Kidney (tissue), 14 donors: ENCODE results near the gene AMDHD1. TPM values are rescaled to one million over a fixed set of nuclear protein-coding genes. Genes with fewer than 3 reads are reported as not detected.
A peak's percentile ranks its signal among the peaks of the same experiment; 100 is the strongest.
"Not testable (repeated sequence)": the region's sequence is repeated elsewhere in the genome, so short reads cannot be mapped to it uniquely, and the experiment has no call there.

ENCODE experiments used
- DNase-seq, 5 donors: peaks; one replicate each; pipeline ENCODE4 v3.0.0-alpha.2; 2013 to 2020
- FAIRE-seq: peaks from 2 replicates; lab custom pipeline; 2012; peaks lifted over from hg19 to GRCh38; lab: Jason Lieb, UNC
- H3K27ac ChIP-seq, 2 donors: one replicate each; pipeline ENCODE4 v1.7.0; 2013; ENCODE audit warnings: low read depth in 2 of 2, low read length in 2 of 2, inconsistent platforms in 1 of 2
- H3K27me3 ChIP-seq: one replicate; pipeline ENCODE4 v1.7.1; 2013; ENCODE audit warnings: low read length, inconsistent platforms; ENCODE audit not compliant: control insufficient read depth, insufficient read depth
- H3K36me3 ChIP-seq, 3 donors: one replicate each; pipeline versions ENCODE4 v1.7.0 to v1.7.1; 2013; ENCODE audit warnings: low read length in 3 of 3, control low read depth in 1 of 3, inconsistent platforms in 1 of 3; ENCODE audit not compliant: insufficient read depth in 3 of 3, control insufficient read depth in 2 of 3
- H3K4me1 ChIP-seq, 3 donors: one replicate each; pipeline versions ENCODE4 v1.7.0 to v1.7.1; 2013; ENCODE audit warnings: low read length in 3 of 3, inconsistent platforms in 1 of 3, low read depth in 1 of 3; ENCODE audit not compliant: control insufficient read depth in 2 of 3, insufficient read depth in 2 of 3
- H3K4me3 ChIP-seq, 3 donors: one replicate each; pipeline versions ENCODE4 v1.7.0 to v1.8.1; 2013; ENCODE audit warnings: low read length in 3 of 3, control low read depth in 1 of 3, inconsistent platforms in 1 of 3
- H3K9ac ChIP-seq, 3 donors: one replicate each; pipeline versions ENCODE4 v1.7.0 to v1.7.1; 2013; ENCODE audit warnings: low read length in 3 of 3, control low read depth in 1 of 3, inconsistent platforms in 1 of 3
- H3K9me3 ChIP-seq, 3 donors: one replicate each; pipeline versions ENCODE4 v1.7.0 to v1.7.1; 2013; ENCODE audit warnings: low read length in 3 of 3, control low read depth in 1 of 3, inconsistent platforms in 1 of 3; ENCODE audit not compliant: control insufficient read depth in 2 of 3, insufficient read depth in 1 of 3
- CTCF ChIP-seq: IDR thresholded peaks from 3 replicates; pipeline ENCODE4 v1.5.1; 2012; ENCODE audit warnings: mild to moderate bottlenecking, moderate library complexity, borderline replicate concordance; ENCODE audit not compliant: insufficient read depth; ENCODE audit errors: extremely low read depth
- intact Hi-C: fragments of 100-400 bp; cut with DNase I; formaldehyde crosslinking; loops from one replicate; pipeline ENCODE4 v1.11.1; 2022
- polyA plus RNA-seq: library from polyadenylated mRNA; stranded (reverse); fragments of 350-450 nt; fragmentation: Illumina TruSeq; extraction: RNeasy Lipid Tissue Mini Kit (QIAGEN cat#74804); gene quantifications from one replicate; pipeline ENCODE4 v1.2.3, GENCODE V29; 2014; ENCODE audit warnings: low read depth, low replicate concordance; ENCODE audit not compliant: insufficient read depth
- total RNA-seq: library from RNA; stranded (reverse); fragmentation: NEBNext Ultra II Directional; extraction: Animal tissue kit (Norgen Biotek cat#: 25700); gene quantifications from one replicate; pipeline ENCODE4 v1.2.1, GENCODE V29; 2021
- donor health status: control.
- donor health status: control.
- donor health status: control.
- donor health status: control.
- donor health status: control.
- donor health status: DM: yes; HTN: yes; CAD: no.
- donor health status: Normal renal cell carcinoma (clear cell type).

The AMDHD1 gene
- total and polyA plus RNA-seq, 2 donors from 2014 or later = 1.2 to 5.9 TPM

DNA sequence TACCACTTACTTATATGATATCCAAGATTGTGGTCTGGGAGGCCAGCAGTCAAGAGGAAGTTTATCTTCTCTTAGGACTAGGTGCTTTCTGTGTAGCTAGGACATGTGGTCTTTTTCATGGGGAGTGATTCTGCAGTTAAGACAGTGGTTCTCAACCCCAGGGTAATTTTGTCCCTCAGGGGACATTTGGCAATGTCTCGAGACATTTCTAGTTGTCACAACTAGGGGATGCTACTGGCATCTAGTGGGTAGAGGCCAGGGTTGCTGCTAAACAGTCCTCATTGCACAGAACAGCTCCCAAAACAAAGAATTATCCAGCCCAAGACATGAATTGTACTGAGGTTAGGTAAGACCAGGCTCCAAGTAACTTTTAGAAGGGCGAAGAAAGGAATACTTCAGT is 20.0 kb downstream of the AMDHD1 start:
- DNase-seq (no peak), FAIRE-seq (no peak)
- intact Hi-C loops = no loop called here
- Histone ChIP-seq H3K9me3 (no peaks in the 10 kb centered on the region), H3K27ac (no peak overlapping the region), H3K4me1 (peaks cover 0 to 5% (median 0%) of the 10 kb centered on the region in 3 donors), H3K27me3 (no peaks in the 10 kb centered on the region), H3K4me3 (no peak overlapping the region), H3K36me3 (no peaks in the 10 kb centered on the region), H3K9ac (no peak overlapping the region)
- TF ChIP-seq CTCF = no peak

GRCh38 chr12:95966287-95966870 is 23.2 kb downstream of the AMDHD1 start:
- intact Hi-C loops = no loop called here
- Histone ChIP-seq H3K27ac (peak overlapping the region in 1 of 2 donors; percentile 32), H3K9ac (no peak overlapping the region), H3K4me3 (no peak overlapping the region), H3K9me3 (no peaks in the 10 kb centered on the region), H3K36me3 (no peaks in the 10 kb centered on the region), H3K27me3 (no peaks in the 10 kb centered on the region), H3K4me1 (peaks cover 0 to 5% (median 0%) of the 10 kb centered on the region in 3 donors)
- DNase-seq = no peak
- TF ChIP-seq CTCF = no peak
- no peak for FAIRE-seq

GRCh38 chr12:95967301-95967700 is 24.2 kb downstream of the AMDHD1 start:
- peaks cover 0 to 5% (median 0%) of the 10 kb centered on the region in 3 donors for H3K4me1 ChIP-seq
- TF ChIP-seq CTCF = no peak
- no peaks in the 10 kb centered on the region for H3K36me3 ChIP-seq
- intact Hi-C loops = no loop called here
- FAIRE-seq (no peak), DNase-seq (no peak)
- H3K9ac ChIP-seq = no peak overlapping the region
- no peaks in the 10 kb centered on the region for H3K9me3 ChIP-seq
- H3K27me3 ChIP-seq = no peaks in the 10 kb centered on the region
- no peak overlapping the region for H3K27ac ChIP-seq
- no peak overlapping the region for H3K4me3 ChIP-seq

- H3K27ac ChIP-seq, H3K27me3 ChIP-seq, intact Hi-C loops, FAIRE-seq, H3K36me3 ChIP-seq, DNase-seq, H3K4me1 ChIP-seq, H3K4me3 ChIP-seq, H3K9ac ChIP-seq, H3K9me3 ChIP-seq: not testable (repeated sequence)
Observed at GRCh38 chr12:95969116-95969515, 26.0 kb downstream of the AMDHD1 start.
